SU-DHL-6 (cell line): ENCODE data around the gene TRIM10.

Source experiments
- H2AFZ ChIP-seq: fragments of 200-600 bp; sonication (generic); 2 replicates; pipeline ENCODE4 v1.6.1; 2014; ENCODE audit warnings: low read depth, mild to moderate bottlenecking, moderate library complexity, mixed read lengths, antibody characterized with exemption, low read length; ENCODE audit not compliant: severe bottlenecking
- H3F3A ChIP-seq: fragments of 200-600 bp; shearing (Covaris generic); 2 replicates; pipeline ENCODE4 v1.6.0; 2016; ENCODE audit warnings: antibody characterized with exemption, mild to moderate bottlenecking; ENCODE audit not compliant: insufficient read depth
- H3K27ac ChIP-seq: fragments of 200-600 bp; sonication (generic); 2 replicates; pipeline ENCODE4 v1.5.1; 2016; ENCODE audit warnings: low read depth, mild to moderate bottlenecking, low read length, moderate library complexity, mixed read lengths
- H3K27me3 ChIP-seq: fragments of 200-600 bp; sonication (generic), shearing (Covaris generic); 2 replicates; pipeline ENCODE4 v1.6.0; 2014; ENCODE audit warnings: mild to moderate bottlenecking, low read length
- H3K36me3 ChIP-seq: fragments of 200-600 bp; sonication (generic); 2 replicates; pipeline ENCODE4 v1.6.1; 2014; ENCODE audit warnings: mild to moderate bottlenecking, low read length, mixed read lengths
- H3K4me2 ChIP-seq: fragments of 300-600, 200-600 bp; shearing (Covaris generic), sonication (generic); 2 replicates; pipeline ENCODE4 v1.6.0; 2014; ENCODE audit warnings: low read length, low read depth, mild to moderate bottlenecking; ENCODE audit not compliant: poor library complexity, severe bottlenecking
- H3K4me3 ChIP-seq: fragments of 200-600 bp; sonication (generic); 2 replicates; pipeline ENCODE4 v1.5.1; 2014; ENCODE audit warnings: antibody characterized with exemption, low read length, mild to moderate bottlenecking, mixed read lengths; ENCODE audit not compliant: insufficient read depth, poor library complexity, severe bottlenecking
- H3K79me2 ChIP-seq: fragments of 200-600 bp; sonication (generic); 2 replicates; pipeline ENCODE4 v1.6.1; 2014; ENCODE audit warnings: mild to moderate bottlenecking, low read length, moderate library complexity; ENCODE audit not compliant: insufficient read depth
- H3K9ac ChIP-seq: fragments of 200-600 bp; sonication (generic); 2 replicates; pipeline ENCODE4 v1.7.0; 2014; ENCODE audit warnings: mild to moderate bottlenecking, low read length
- H3K9me2 ChIP-seq: fragments of 200-600 bp; sonication (generic); replicated peaks from 2 replicates; pipeline ENCODE4 v1.6.1; 2014; ENCODE audit warnings: low read length; ENCODE audit not compliant: insufficient read depth
- H3K9me3 ChIP-seq: fragments of 200-600 bp; sonication (generic); 2 replicates; pipeline ENCODE4 v1.6.1; 2014; ENCODE audit warnings: low read length, mixed read lengths; ENCODE audit not compliant: insufficient read depth
- H4K20me1 ChIP-seq: fragments of 200-600 bp; sonication (generic); 2 replicates; pipeline ENCODE4 v1.6.1; 2014; ENCODE audit warnings: low read depth, mild to moderate bottlenecking, antibody characterized with exemption, low read length, moderate library complexity, mixed read lengths
- EZH2phosphoT487 ChIP-seq: fragments of 200-600 bp; sonication (generic), shearing (Covaris generic); conservative IDR thresholded peaks from 2 replicates; pipeline ENCODE4 v1.6.1; 2018; ENCODE audit warnings: mild to moderate bottlenecking, antibody characterized with exemption, low read length, moderate library complexity, mixed read lengths
- TF ChIP-seq, protein P1 (sequence below): fragments of 200-600 bp; sonication (generic); IDR thresholded peaks from one replicate; pipeline ENCODE4 v1.5.1; 2017; ENCODE audit warnings: antibody characterized with exemption, mild to moderate bottlenecking, low read length, moderate library complexity; ENCODE audit not compliant: insufficient read depth, poor library complexity, severe bottlenecking

Gene TRIM10

DNA sequence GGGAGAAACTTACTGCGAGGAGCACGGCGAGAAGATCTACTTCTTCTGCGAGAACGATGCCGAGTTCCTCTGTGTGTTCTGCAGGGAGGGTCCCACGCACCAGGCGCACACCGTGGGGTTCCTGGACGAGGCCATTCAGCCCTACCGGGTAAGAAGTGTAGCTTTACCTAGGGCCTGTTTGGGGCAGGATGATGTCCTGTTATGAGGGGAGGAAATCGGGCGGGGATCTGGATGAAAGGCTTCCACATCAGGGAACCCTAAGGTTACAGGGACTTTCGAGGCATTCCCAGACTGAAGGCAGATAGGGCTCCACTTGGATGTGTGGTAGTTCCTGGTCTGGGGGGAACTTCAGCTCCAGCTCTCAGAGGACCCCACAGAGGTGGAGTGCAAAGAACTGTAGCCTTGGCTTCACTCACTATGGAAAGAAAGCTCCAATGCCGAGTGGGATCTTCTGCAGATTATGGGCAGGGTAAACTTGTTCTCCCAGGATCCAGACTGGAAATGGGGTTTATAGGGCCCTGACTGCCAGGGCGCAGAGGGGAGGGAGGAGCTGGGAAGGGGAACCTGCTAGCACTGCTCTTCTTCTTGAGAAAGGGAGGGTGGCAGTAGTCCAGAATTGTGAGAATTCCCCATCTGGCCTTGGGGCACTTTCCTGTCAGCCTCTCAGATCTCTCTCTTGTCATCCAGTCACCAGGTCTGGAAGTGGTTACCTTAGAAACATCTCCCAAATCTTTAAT lies 3.1 kb upstream of the TRIM10 start:
- no peaks in the 10 kb centered on the region; the same call in 1 of the 2 replicates for H3K27me3 ChIP-seq
- no peaks in the 10 kb centered on the region for H3K9me3 ChIP-seq
- H3K9ac ChIP-seq, result no peak overlapping the region
- H2AFZ ChIP-seq, result no peak overlapping the region
- no peak overlapping the region for H3K27ac ChIP-seq
- H3K4me2 ChIP-seq, result no peak overlapping the region
- H3K9me2 ChIP-seq, result no peaks in the 10 kb centered on the region
- no peaks in the 10 kb centered on the region for H3K79me2 ChIP-seq
- no peaks in the 10 kb centered on the region for H3F3A ChIP-seq
- no peak for TF ChIP-seq EZH2phosphoT487
- TF ChIP-seq, protein P1, sequence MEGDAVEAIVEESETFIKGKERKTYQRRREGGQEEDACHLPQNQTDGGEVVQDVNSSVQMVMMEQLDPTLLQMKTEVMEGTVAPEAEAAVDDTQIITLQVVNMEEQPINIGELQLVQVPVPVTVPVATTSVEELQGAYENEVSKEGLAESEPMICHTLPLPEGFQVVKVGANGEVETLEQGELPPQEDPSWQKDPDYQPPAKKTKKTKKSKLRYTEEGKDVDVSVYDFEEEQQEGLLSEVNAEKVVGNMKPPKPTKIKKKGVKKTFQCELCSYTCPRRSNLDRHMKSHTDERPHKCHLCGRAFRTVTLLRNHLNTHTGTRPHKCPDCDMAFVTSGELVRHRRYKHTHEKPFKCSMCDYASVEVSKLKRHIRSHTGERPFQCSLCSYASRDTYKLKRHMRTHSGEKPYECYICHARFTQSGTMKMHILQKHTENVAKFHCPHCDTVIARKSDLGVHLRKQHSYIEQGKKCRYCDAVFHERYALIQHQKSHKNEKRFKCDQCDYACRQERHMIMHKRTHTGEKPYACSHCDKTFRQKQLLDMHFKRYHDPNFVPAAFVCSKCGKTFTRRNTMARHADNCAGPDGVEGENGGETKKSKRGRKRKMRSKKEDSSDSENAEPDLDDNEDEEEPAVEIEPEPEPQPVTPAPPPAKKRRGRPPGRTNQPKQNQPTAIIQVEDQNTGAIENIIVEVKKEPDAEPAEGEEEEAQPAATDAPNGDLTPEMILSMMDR, result no peak
- no peak overlapping the region for H3K4me3 ChIP-seq
- H3K36me3 ChIP-seq, result no peaks in the 10 kb centered on the region
- H4K20me1 ChIP-seq, result no peaks in the 10 kb centered on the region

DNA sequence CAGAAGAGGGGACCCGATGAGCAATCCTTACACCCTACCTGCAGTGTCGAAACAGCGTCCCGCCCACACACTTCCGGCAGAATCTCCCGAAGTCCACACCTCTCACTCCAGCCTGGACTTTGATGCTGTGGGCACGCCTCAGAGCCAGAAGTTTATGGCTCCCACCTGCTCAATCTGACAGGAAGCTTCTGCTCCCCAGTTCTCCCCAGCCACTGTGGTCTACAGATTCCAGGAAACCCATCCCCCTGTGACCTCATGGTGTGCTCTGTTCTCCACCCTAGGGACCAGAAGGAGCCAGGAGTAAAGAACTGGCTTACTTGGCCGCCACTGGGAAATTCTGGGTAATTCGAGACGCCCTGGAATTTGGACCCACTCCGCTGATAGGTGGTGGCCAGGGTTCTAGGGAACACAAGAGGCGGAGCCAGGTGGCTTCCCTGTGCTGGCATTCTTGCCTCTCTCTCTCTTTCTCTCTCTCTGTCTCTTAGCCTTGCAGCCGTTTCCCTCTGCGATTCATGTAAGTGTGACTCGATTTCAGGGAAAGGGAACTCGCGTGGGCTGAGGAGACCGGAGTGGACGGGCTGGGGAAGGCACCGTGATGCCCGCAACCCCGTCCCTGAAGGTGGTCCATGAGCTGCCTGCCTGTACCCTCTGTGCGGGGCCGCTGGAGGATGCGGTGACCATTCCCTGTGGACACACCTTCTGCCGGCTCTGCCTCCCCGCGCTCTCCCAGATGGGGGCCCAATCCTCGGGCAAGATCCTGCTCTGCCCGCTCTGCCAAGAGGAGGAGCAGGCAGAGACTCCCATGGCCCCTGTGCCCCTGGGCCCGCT lies 2.3 kb upstream of the TRIM10 start, which contains the start of gene TRIM15:
TRIM15 (plus strand) TSS at position 457 of the 828 bp plus-strand sequence; CDS start at position 596, 139 bp downstream.
- Histone ChIP-seq H3K4me3 (no peak within 1 kb of the TSS), H3K4me2 (no peak within 1 kb of the TSS), H3K36me3 (no peaks in the 10 kb centered on the region), H3K27ac (no peak within 1 kb of the TSS), H2AFZ (no peak within 1 kb of the TSS), H3K79me2 (no peaks in the 10 kb centered on the region), H4K20me1 (no peaks in the 10 kb centered on the region), H3K27me3 (no peaks in the 10 kb centered on the region; the same call in 1 of the 2 replicates), H3K9ac (no peak within 1 kb of the TSS), H3F3A (no peaks in the 10 kb centered on the region), H3K9me3 (no peaks in the 10 kb centered on the region), H3K9me2 (no peaks in the 10 kb centered on the region)
- no peak for TF ChIP-seq EZH2phosphoT487
- TF ChIP-seq, protein P1, result no peak

DNA sequence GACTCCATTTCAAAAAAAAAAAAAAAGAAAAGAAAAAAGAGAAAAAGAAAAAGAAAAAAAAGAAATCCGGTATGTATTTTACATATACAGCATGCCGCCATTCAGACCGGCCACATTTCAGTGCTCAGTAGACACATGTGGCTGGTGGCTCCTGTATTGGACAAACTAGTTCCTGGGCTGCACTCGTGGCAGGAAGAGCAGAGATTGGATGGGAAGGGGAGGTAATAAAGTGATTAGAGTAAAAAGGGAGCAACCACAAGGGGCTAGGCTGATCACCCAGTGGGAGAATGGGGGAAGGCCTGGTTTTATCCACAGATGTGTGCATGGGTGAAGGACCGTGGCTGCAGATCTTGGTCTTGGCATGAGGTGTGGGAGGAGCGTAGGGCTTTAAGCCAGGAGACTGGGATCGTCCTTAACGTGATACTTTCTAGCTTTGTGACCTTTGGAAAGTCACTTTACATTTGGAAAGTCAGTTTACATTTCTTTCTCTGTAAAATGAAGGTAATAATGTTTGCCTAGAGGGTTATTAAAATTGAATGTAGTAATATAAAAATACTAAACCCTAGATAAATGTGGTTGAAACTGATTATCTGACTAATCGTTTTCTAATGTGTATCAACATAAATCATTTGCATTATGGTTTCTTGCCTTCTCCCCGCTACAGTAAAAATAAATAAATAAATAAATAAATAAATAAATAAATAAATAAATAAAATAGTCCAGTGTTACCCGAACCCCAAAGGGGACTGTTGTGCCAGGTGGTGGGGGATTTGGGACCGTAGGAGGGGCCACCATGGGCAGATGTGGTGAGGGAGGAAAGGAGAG lies 1.5 kb upstream of the TRIM10 start:
- Histone ChIP-seq H3K9me3 (no peaks in the 10 kb centered on the region), H3K79me2 (no peaks in the 10 kb centered on the region), H3K4me2 (no peak overlapping the region), H3K36me3 (no peaks in the 10 kb centered on the region), H3K4me3 (no peak overlapping the region), H4K20me1 (no peaks in the 10 kb centered on the region), H3K9me2 (no peaks in the 10 kb centered on the region), H3K27ac (no peak overlapping the region), H3K27me3 (no peaks in the 10 kb centered on the region; the same call in 1 of the 2 replicates), H2AFZ (no peak overlapping the region), H3F3A (no peaks in the 10 kb centered on the region), H3K9ac (no peak overlapping the region)
- TF ChIP-seq EZH2phosphoT487, result no peak
- TF ChIP-seq, protein P1, result no peak
